Measurements from ENCODE around the gene ODR4.

Gene ODR4

GRCh38 chr1:186375929-186376319 lies 286 bp downstream of the ODR4 start:
- Histone ChIP-seq H4K8ac (ENCODE audit: low read depth, low read length) (no peak overlapping the region), H3K4me3 (ENCODE audit: low read length in 2 of 2) (peak overlapping the region; percentile 69 to 87), H2BK5ac (ENCODE audit: low read length) (peak overlapping the region; percentile 97), H4K91ac (ENCODE audit: low read depth, low read length, poor library complexity) (no peak overlapping the region), H3K27ac (replicated peaks; ENCODE audit: low read length) (peak overlapping the region; percentile 74), H2BK120ac (ENCODE audit: low read depth, low read length) (no peak overlapping the region), H3K4ac (ENCODE audit: low read length) (no peak overlapping the region), H3K9me3 (replicated peaks in 1 of 2; ENCODE audit: control insufficient read depth in 2 of 2, insufficient read depth in 1 of 2, low read depth in 1 of 2, low read length in 2 of 2) (no peaks in the 10 kb centered on the region), H2BK15ac (ENCODE audit: low read length) (no peak overlapping the region), H3K79me1 (ENCODE audit: low read depth, low read length) (peaks cover 2% of the 10 kb centered on the region), H2AFZ (ENCODE audit: low read length) (peak overlapping the region; percentile 87), H3K4me1 (ENCODE audit: control insufficient read depth in 2 of 2, insufficient read depth in 1 of 2, low read depth in 1 of 2, low read length in 2 of 2) (peaks cover 1 to 7% of the 10 kb centered on the region in 2 donors), H2BK12ac (ENCODE audit: low read length) (no peak overlapping the region), H3K36me3 (replicated peaks in 1 of 2; ENCODE audit: control insufficient read depth in 2 of 2, insufficient read depth in 2 of 2, low read length in 2 of 2) (peaks cover 3 to 56% of the 10 kb centered on the region in 2 donors), H3K9ac (ENCODE audit: low read depth, low read length, poor library complexity) (peak overlapping the region; percentile 82), H3K14ac (ENCODE audit: low read length) (no peak overlapping the region), H3K27me3 (ENCODE audit: control insufficient read depth in 3 of 3, insufficient read depth in 3 of 3, low read depth in 1 of 3, low read length in 3 of 3) (no peaks in the 10 kb centered on the region), H3K4me2 (ENCODE audit: insufficient read depth, low read length, poor library complexity, severe bottlenecking) (no peak overlapping the region), H2AK5ac (ENCODE audit: low read depth, low read length) (no peak overlapping the region), H3K18ac (ENCODE audit: low read length) (no peak overlapping the region), H3K23ac (ENCODE audit: low read depth, low read length, poor library complexity) (no peak overlapping the region)
- DNase-seq (ENCODE audit: low spot score) = no peak
- WGBS, 2 donors (ENCODE audit: extremely low coverage in 2 of 2, insufficient read length in 2 of 2, insufficient replicate concordance in 1 of 2) = no CpG with 5 or more reads among the region's 12 CpGs

GRCh38 chr1:186386725-186387383 lies 11.2 kb downstream of the ODR4 start:
- Histone ChIP-seq H3K4me2 (ENCODE audit: insufficient read depth, low read length, poor library complexity, severe bottlenecking) (no peak overlapping the region), H3K4me1 (ENCODE audit: control insufficient read depth in 2 of 2, insufficient read depth in 1 of 2, low read depth in 1 of 2, low read length in 2 of 2) (no peaks in the 10 kb centered on the region), H3K79me1 (ENCODE audit: low read depth, low read length) (no peaks in the 10 kb centered on the region), H3K9ac (ENCODE audit: low read depth, low read length, poor library complexity) (no peak overlapping the region), H3K14ac (ENCODE audit: low read length) (no peak overlapping the region), H4K8ac (ENCODE audit: low read depth, low read length) (no peak overlapping the region), H3K4me3 (ENCODE audit: low read length in 2 of 2) (no peak overlapping the region), H3K27ac (replicated peaks; ENCODE audit: low read length) (no peak overlapping the region), H3K4ac (ENCODE audit: low read length) (no peak overlapping the region), H2BK15ac (ENCODE audit: low read length) (no peak overlapping the region), H3K36me3 (replicated peaks in 1 of 2; ENCODE audit: control insufficient read depth in 2 of 2, insufficient read depth in 2 of 2, low read length in 2 of 2) (peaks cover 2 to 98% of the 10 kb centered on the region in 2 donors), H2BK5ac (ENCODE audit: low read length) (no peak overlapping the region), H3K27me3 (ENCODE audit: control insufficient read depth in 3 of 3, insufficient read depth in 3 of 3, low read depth in 1 of 3, low read length in 3 of 3) (no peaks in the 10 kb centered on the region), H2AFZ (ENCODE audit: low read length) (no peak overlapping the region), H2BK120ac (ENCODE audit: low read depth, low read length) (no peak overlapping the region), H2BK12ac (ENCODE audit: low read length) (no peak overlapping the region), H4K91ac (ENCODE audit: low read depth, low read length, poor library complexity) (no peak overlapping the region), H3K9me3 (replicated peaks in 1 of 2; ENCODE audit: control insufficient read depth in 2 of 2, insufficient read depth in 1 of 2, low read depth in 1 of 2, low read length in 2 of 2) (no peaks in the 10 kb centered on the region), H2AK5ac (ENCODE audit: low read depth, low read length) (no peak overlapping the region), H3K23ac (ENCODE audit: low read depth, low read length, poor library complexity) (no peak overlapping the region), H3K18ac (ENCODE audit: low read length) (no peak overlapping the region)
- no CpG with 5 or more reads among the region's 3 CpGs for WGBS, 2 donors (ENCODE audit: extremely low coverage in 2 of 2, insufficient read length in 2 of 2, insufficient replicate concordance in 1 of 2)
- DNase-seq (ENCODE audit: low spot score) = no peak

- Histone ChIP-seq H4K8ac (ENCODE audit: low read depth, low read length) (no peak overlapping the region), H3K79me1 (ENCODE audit: low read depth, low read length) (no peaks in the 10 kb centered on the region), H4K91ac (ENCODE audit: low read depth, low read length, poor library complexity) (no peak overlapping the region), H3K23ac (ENCODE audit: low read depth, low read length, poor library complexity) (no peak overlapping the region), H3K27ac (replicated peaks; ENCODE audit: low read length) (no peak overlapping the region), H3K9ac (ENCODE audit: low read depth, low read length, poor library complexity) (no peak overlapping the region), H3K9me3 (replicated peaks in 1 of 2; ENCODE audit: control insufficient read depth in 2 of 2, insufficient read depth in 1 of 2, low read depth in 1 of 2, low read length in 2 of 2) (no peaks in the 10 kb centered on the region), H2AFZ (ENCODE audit: low read length) (no peak overlapping the region), H3K36me3 (replicated peaks in 1 of 2; ENCODE audit: control insufficient read depth in 2 of 2, insufficient read depth in 2 of 2, low read length in 2 of 2) (peaks cover 2 to 97% of the 10 kb centered on the region in 2 donors), H2AK5ac (ENCODE audit: low read depth, low read length) (no peak overlapping the region), H3K18ac (ENCODE audit: low read length) (no peak overlapping the region), H3K4me1 (ENCODE audit: control insufficient read depth in 2 of 2, insufficient read depth in 1 of 2, low read depth in 1 of 2, low read length in 2 of 2) (no peaks in the 10 kb centered on the region), H3K4me3 (ENCODE audit: low read length in 2 of 2) (no peak overlapping the region), H2BK5ac (ENCODE audit: low read length) (no peak overlapping the region), H3K27me3 (ENCODE audit: control insufficient read depth in 3 of 3, insufficient read depth in 3 of 3, low read depth in 1 of 3, low read length in 3 of 3) (no peaks in the 10 kb centered on the region), H3K14ac (ENCODE audit: low read length) (no peak overlapping the region), H2BK120ac (ENCODE audit: low read depth, low read length) (no peak overlapping the region), H3K4me2 (ENCODE audit: insufficient read depth, low read length, poor library complexity, severe bottlenecking) (no peak overlapping the region), H2BK12ac (ENCODE audit: low read length) (no peak overlapping the region), H3K4ac (ENCODE audit: low read length) (no peak overlapping the region), H2BK15ac (ENCODE audit: low read length) (no peak overlapping the region)
- no peak for DNase-seq (ENCODE audit: low spot score)
- WGBS, 2 donors (ENCODE audit: extremely low coverage in 2 of 2, insufficient read length in 2 of 2, insufficient replicate concordance in 1 of 2) = no CpG with 5 or more reads among the region's 1 CpG
Observed at GRCh38 chr1:186390925-186391324, 15.3 kb downstream of the ODR4 start.

DNA sequence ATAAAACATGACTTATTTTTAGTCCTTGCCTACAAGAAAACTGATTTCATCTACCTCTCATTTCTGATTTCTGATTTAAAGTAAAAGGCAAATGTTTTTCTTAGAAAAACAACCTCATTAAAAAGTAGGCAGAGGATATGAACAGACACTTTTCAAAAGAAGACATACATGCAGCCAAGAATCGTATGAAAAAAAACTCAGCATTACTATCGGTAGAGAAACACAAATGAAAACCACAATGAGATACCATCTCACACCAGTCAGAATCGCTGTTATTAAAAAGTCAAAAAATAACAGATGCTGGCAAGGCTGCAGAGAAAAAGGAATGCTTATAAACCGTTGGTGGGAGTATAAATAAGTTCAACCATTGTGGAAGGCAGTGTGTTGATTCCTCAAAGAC lies 16.2 kb downstream of the ODR4 start:
- WGBS, 2 donors (ENCODE audit: extremely low coverage in 2 of 2, insufficient read length in 2 of 2, insufficient replicate concordance in 1 of 2) = no CpG with 5 or more reads among the region's 4 CpGs
- Histone ChIP-seq H3K18ac (ENCODE audit: low read length) (no peak overlapping the region), H2BK120ac (ENCODE audit: low read depth, low read length) (no peak overlapping the region), H3K27me3 (ENCODE audit: control insufficient read depth in 3 of 3, insufficient read depth in 3 of 3, low read depth in 1 of 3, low read length in 3 of 3) (no peaks in the 10 kb centered on the region), H2BK12ac (ENCODE audit: low read length) (no peak overlapping the region), H3K4ac (ENCODE audit: low read length) (no peak overlapping the region), H3K79me1 (ENCODE audit: low read depth, low read length) (no peaks in the 10 kb centered on the region), H2BK5ac (ENCODE audit: low read length) (no peak overlapping the region), H2AK5ac (ENCODE audit: low read depth, low read length) (no peak overlapping the region), H3K14ac (ENCODE audit: low read length) (no peak overlapping the region), H3K4me3 (ENCODE audit: low read length in 2 of 2) (no peak overlapping the region), H3K27ac (replicated peaks; ENCODE audit: low read length) (no peak overlapping the region), H3K4me1 (ENCODE audit: control insufficient read depth in 2 of 2, insufficient read depth in 1 of 2, low read depth in 1 of 2, low read length in 2 of 2) (no peaks in the 10 kb centered on the region), H4K91ac (ENCODE audit: low read depth, low read length, poor library complexity) (no peak overlapping the region), H2BK15ac (ENCODE audit: low read length) (no peak overlapping the region), H4K8ac (ENCODE audit: low read depth, low read length) (no peak overlapping the region), H3K9me3 (replicated peaks in 1 of 2; ENCODE audit: control insufficient read depth in 2 of 2, insufficient read depth in 1 of 2, low read depth in 1 of 2, low read length in 2 of 2) (no peaks in the 10 kb centered on the region), H2AFZ (ENCODE audit: low read length) (no peak overlapping the region), H3K23ac (ENCODE audit: low read depth, low read length, poor library complexity) (no peak overlapping the region), H3K4me2 (ENCODE audit: insufficient read depth, low read length, poor library complexity, severe bottlenecking) (no peak overlapping the region), H3K36me3 (replicated peaks in 1 of 2; ENCODE audit: control insufficient read depth in 2 of 2, insufficient read depth in 2 of 2, low read length in 2 of 2) (peaks cover 2 to 96% of the 10 kb centered on the region in 2 donors), H3K9ac (ENCODE audit: low read depth, low read length, poor library complexity) (no peak overlapping the region)
- no peak for DNase-seq (ENCODE audit: low spot score)
